Measurements from ENCODE around the gene TEX52.

TEX52 gene

GRCh38 chr12:2841056-2841650, 15.7 kb downstream of the TEX52 start:
- H3K27me3 ChIP-seq, result no peaks in the 10 kb centered on the region
- DNase-seq, result peak; percentile 79
- no peak overlapping the region for H3K4me3 ChIP-seq (ENCODE audit: low read depth, low read length)
- H3K9me3 ChIP-seq, result no peaks in the 10 kb centered on the region
- TF ChIP-seq, protein P1, sequence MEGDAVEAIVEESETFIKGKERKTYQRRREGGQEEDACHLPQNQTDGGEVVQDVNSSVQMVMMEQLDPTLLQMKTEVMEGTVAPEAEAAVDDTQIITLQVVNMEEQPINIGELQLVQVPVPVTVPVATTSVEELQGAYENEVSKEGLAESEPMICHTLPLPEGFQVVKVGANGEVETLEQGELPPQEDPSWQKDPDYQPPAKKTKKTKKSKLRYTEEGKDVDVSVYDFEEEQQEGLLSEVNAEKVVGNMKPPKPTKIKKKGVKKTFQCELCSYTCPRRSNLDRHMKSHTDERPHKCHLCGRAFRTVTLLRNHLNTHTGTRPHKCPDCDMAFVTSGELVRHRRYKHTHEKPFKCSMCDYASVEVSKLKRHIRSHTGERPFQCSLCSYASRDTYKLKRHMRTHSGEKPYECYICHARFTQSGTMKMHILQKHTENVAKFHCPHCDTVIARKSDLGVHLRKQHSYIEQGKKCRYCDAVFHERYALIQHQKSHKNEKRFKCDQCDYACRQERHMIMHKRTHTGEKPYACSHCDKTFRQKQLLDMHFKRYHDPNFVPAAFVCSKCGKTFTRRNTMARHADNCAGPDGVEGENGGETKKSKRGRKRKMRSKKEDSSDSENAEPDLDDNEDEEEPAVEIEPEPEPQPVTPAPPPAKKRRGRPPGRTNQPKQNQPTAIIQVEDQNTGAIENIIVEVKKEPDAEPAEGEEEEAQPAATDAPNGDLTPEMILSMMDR (IDR thresholded peaks at IDR 0.05; ENCODE audit: low read depth, low read length), result no peak
- H3K36me3 ChIP-seq, result no peaks in the 10 kb centered on the region
- H3K4me1 ChIP-seq, result peaks cover 8% of the 10 kb centered on the region

DNA sequence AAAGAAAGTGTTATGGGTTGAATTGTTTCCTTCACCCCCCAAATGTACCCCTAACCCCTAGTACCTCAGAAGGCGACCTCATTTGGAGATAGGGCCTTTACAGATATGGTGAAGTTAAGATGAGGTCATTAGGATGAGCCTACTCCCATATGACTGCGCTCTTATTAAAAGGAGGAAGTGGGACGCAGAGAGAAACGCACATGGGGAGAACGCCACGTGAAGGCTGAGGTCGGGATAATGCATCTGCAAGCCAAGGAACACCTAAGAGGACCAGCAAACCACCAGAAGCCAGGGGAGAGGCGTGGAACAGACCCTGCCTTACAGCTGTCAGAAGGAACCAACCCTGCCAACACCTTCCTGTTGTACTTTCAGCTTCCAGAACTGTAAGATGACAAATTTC, 20.3 kb downstream of the TEX52 start:
- Histone ChIP-seq H3K9me3 (no peaks in the 10 kb centered on the region), H3K4me3 (ENCODE audit: low read depth, low read length) (no peak overlapping the region), H3K27me3 (no peaks in the 10 kb centered on the region), H3K36me3 (no peaks in the 10 kb centered on the region), H3K4me1 (peaks cover 17% of the 10 kb centered on the region)
- TF ChIP-seq, protein P1 (IDR thresholded peaks at IDR 0.05; ENCODE audit: low read depth, low read length), result no peak
- no peak for DNase-seq

DNA sequence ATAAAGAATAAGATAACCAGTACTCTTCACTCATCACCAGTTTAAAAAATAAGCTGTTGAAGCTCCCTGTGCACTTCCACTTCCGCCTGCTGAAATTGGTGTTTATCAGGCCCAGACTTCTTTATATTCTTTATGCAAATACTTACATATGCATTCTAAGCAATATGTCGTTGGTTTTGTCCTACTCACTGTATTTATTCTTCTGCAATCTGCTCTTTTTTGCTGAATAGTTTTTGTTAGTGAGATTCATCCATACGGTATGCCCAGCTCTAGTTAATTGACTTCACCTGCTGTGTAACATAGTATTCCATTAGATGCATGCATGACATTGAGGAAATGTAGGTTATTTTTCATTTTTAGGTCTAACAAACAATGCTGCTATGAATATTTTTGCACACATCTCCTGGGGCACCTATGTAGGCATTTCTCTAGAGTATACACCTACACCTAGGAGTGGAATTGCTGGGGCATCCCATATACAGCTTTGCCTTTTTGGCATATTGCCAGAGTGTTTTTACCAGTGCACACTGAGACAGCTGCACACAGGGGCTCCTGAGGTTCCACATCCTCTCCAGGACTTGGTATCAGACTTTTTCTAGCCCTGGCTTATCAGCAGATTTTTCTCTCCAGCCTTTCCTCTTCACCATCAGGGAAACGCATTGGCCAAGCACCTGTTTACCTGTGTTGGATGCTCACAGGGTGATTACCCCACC, 21.0 kb downstream of the TEX52 start:
- no peak overlapping the region for H3K4me3 ChIP-seq (ENCODE audit: low read depth, low read length)
- TF ChIP-seq, protein P1 (IDR thresholded peaks at IDR 0.05; ENCODE audit: low read depth, low read length), result no peak
- no peak for DNase-seq
- H3K4me1 ChIP-seq, result peaks cover 11% of the 10 kb centered on the region
- no peaks in the 10 kb centered on the region for H3K36me3 ChIP-seq
- H3K9me3 ChIP-seq, result no peaks in the 10 kb centered on the region
- H3K27me3 ChIP-seq, result no peaks in the 10 kb centered on the region

DNA sequence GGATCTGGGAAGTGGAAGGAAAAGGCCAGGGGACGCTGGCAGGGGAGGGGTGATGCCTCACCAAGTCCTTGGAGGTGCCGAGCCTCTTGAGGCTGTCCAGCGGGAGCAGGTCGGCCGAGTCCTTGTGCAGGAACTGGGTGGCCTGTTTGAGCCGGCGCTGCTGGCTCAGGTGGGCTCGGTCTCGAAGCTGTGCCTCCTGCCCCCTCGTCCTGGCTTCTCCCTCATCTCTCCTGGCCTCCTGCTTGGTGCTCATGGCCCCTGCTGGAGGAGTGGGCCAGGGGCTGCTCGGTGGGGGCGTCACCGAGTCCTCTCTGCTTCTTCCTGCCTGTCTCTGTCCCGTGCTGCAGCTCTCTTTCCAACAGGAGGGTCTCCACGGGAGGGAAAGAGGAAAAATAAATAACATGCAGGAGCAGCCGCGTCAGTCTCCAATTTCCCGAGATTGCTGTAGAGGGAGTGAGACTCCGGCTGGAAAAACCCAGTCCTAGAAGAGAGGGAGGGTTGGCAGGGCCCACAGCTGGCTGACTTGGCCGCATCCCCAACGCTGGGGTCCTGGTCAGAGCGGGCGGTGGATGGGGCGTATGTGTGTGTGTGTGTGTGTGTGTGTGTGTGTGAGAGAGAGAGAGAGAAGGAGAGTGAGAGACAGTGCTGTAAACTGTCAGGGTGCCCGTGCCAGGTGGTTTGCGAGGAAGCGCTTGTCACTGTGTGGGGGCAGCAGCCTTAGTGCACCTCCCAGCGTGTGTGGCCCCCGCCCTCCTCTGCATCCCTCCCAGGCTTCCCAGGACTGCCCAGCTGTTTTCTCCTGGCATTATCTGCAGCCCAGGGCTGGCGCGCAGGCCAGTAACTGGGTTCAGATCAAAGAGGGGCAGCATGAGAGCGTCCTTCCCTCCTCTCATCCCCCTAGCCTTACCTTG, 22.0 kb downstream of the TEX52 start, which contains the start of gene NRIP2:
Gene NRIP2 (minus strand): TSS at position 455 of the 911 bp plus-strand sequence. CDS start 52 bp downstream, at position 403.
- TF ChIP-seq, protein P1 (IDR thresholded peaks at IDR 0.05; ENCODE audit: low read depth, low read length), result peak; percentile 12; the same call in 1 of the 2 replicates
- Histone ChIP-seq H3K4me3 (ENCODE audit: low read depth, low read length) (peak within 1 kb of the TSS; percentile 22), H3K36me3 (no peaks in the 10 kb centered on the region), H3K27me3 (no peaks in the 10 kb centered on the region), H3K4me1 (peaks cover 11% of the 10 kb centered on the region), H3K9me3 (no peaks in the 10 kb centered on the region)
- DNase-seq, result peak; percentile 77

DNA sequence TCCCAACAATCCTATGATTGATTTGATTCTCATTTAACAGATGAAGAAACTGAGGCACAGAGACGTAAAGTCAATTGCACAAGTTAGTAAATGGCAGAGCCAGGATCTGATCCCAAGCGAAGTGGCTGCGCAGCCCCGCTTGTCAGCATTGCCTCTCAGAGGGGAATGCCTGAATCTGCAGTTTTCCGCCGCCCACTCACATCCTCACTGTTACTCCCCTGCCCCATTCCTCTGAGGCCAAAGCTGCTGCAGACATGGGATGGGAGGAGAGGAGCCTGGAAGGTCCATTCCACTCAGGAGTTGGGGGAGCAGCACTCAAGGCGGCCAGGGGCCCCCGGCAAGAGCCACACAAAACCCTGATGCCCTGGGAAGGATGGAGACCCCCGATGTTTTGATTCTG, 23.0 kb downstream of the TEX52 start:
- DNase-seq, result no peak
- no peak overlapping the region for H3K4me3 ChIP-seq (ENCODE audit: low read depth, low read length)
- no peaks in the 10 kb centered on the region for H3K9me3 ChIP-seq
- no peaks in the 10 kb centered on the region for H3K27me3 ChIP-seq
- peaks cover 11% of the 10 kb centered on the region for H3K4me1 ChIP-seq
- TF ChIP-seq, protein P1 (IDR thresholded peaks at IDR 0.05; ENCODE audit: low read depth, low read length), result no peak
- H3K36me3 ChIP-seq, result no peaks in the 10 kb centered on the region; the same call in none of the 2 replicates
